ENCODE measurements around the gene MYH9. TPM values are rescaled to one million over a fixed set of nuclear protein-coding genes. Genes with fewer than 3 reads are reported as not detected.

Gene MYH9
- total and polyA plus RNA-seq, 7 experiments from 2014 or later: 95.5 to 900 (median 661) TPM

DNA sequence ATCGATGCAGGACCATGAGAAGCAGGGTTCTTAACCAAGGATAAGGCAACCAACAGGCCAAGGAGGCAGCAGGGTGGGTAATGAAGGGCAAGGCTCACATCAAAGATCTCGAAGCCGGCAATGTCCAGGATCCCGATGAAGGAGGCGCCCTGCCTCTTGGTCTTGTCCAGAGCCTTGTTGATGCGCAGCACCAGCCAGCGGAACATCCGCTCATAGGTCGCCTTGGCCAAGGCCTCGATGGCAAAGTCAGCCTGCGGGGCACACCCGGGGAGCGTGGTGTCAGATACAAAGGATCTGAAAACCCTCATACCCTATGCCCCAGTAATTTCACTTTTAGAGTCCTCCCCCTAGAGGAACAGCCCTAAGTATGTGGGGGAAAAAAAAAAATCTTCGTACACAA is 71.3 kb downstream of the MYH9 start:
- Mint-ChIP-seq H3K27ac (peak overlapping the region in 7 of 9 donors; percentile 26 to 75 (median 46)), H3K27me3 (no peaks in the 10 kb centered on the region), H3K9me3 (no peaks in the 10 kb centered on the region), H3K4me3 (no peak overlapping the region), H3K36me3 (peaks cover 13 to 60% (median 23%) of the 10 kb centered on the region in 5 donors), H3K4me1 (peaks cover 0 to 10% (median 3%) of the 10 kb centered on the region in 7 donors)
- ATAC-seq (no peak), DNase-seq (no peak)
- no peaks in the 10 kb centered on the region for H3K4me1 ChIP-seq (ENCODE audit: control insufficient read depth in 2 of 2, insufficient read depth in 2 of 2, low read length in 2 of 2)
- intact Hi-C loops (cut with micrococcal nuclease): no loop called here
- no peaks in the 10 kb centered on the region for H3K9me3 ChIP-seq (ENCODE audit: control insufficient read depth in 2 of 3, low read length in 3 of 3)
- POLR2A ChIA-PET: interaction anchor here (2.0 kb wide), 1 partner anchor 11 kb away, joined by 7 read pairs; no protein-coding TSS in a partner anchor
- CTCF ChIA-PET: no interaction called here
- no peak overlapping the region for H3K4me3 ChIP-seq (ENCODE audit: low read length)
- H3K27me3 ChIP-seq (ENCODE audit: control insufficient read depth in 2 of 2, insufficient read depth in 2 of 2, low read length in 2 of 2): no peaks in the 10 kb centered on the region
- no peak overlapping the region for H3K27ac ChIP-seq (ENCODE audit: low read depth, low read length)
- peaks cover 67 to 98% (median 73%) of the 10 kb centered on the region in 3 experiments for H3K36me3 ChIP-seq (ENCODE audit: control insufficient read depth in 2 of 3, insufficient read depth in 3 of 3, low read length in 3 of 3)

GRCh38 chr22:36315325-36315724 is 72.4 kb downstream of the MYH9 start:
- POLR2A ChIA-PET: interaction anchor here (0.7 to 2.0 kb wide), 3 partner anchors 12 to 651 kb away, joined by 3 to 7 read pairs (median 4); no protein-coding TSS in a partner anchor
- DNase-seq (no peak), ATAC-seq (no peak)
- peaks cover 13 to 59% (median 23%) of the 10 kb centered on the region in 5 donors for H3K36me3 Mint-ChIP-seq
- Histone ChIP-seq H3K27me3 (ENCODE audit: control insufficient read depth in 2 of 2, insufficient read depth in 2 of 2, low read length in 2 of 2) (no peaks in the 10 kb centered on the region), H3K4me3 (ENCODE audit: low read length) (no peak overlapping the region), H3K4me1 (ENCODE audit: control insufficient read depth in 2 of 2, insufficient read depth in 2 of 2, low read length in 2 of 2) (no peaks in the 10 kb centered on the region), H3K27ac (ENCODE audit: low read depth, low read length) (no peak overlapping the region), H3K36me3 (ENCODE audit: control insufficient read depth in 2 of 3, insufficient read depth in 3 of 3, low read length in 3 of 3) (peaks cover 77 to 98% (median 77%) of the 10 kb centered on the region in 3 experiments), H3K9me3 (ENCODE audit: control insufficient read depth in 2 of 3, low read length in 3 of 3) (no peaks in the 10 kb centered on the region)
- H3K9me3 Mint-ChIP-seq: no peaks in the 10 kb centered on the region
- H3K4me1 Mint-ChIP-seq: peaks cover 0 to 9% (median 3%) of the 10 kb centered on the region in 7 donors
- intact Hi-C loops (cut with micrococcal nuclease): no loop called here
- H3K27me3 Mint-ChIP-seq: no peaks in the 10 kb centered on the region
- H3K4me3 Mint-ChIP-seq: no peak overlapping the region
- H3K27ac Mint-ChIP-seq: peak overlapping the region in 7 of 9 donors; percentile 6 to 82 (median 38)
- CTCF ChIA-PET: interaction anchor here (1.1 to 1.5 kb wide), 2 partner anchors 13 to 76 kb away, joined by 5 to 7 read pairs; partner anchors contain the start of gene APOL2

GRCh38 chr22:36311386-36312085 is 76.2 kb downstream of the MYH9 start:
- Histone ChIP-seq H3K27ac (ENCODE audit: low read depth, low read length) (no peak overlapping the region), H3K4me1 (ENCODE audit: control insufficient read depth in 2 of 2, insufficient read depth in 2 of 2, low read length in 2 of 2) (no peaks in the 10 kb centered on the region), H3K4me3 (ENCODE audit: low read length) (no peak overlapping the region), H3K36me3 (ENCODE audit: control insufficient read depth in 2 of 3, insufficient read depth in 3 of 3, low read length in 3 of 3) (peaks cover 63 to 98% (median 73%) of the 10 kb centered on the region in 3 experiments), H3K9me3 (ENCODE audit: control insufficient read depth in 2 of 3, low read length in 3 of 3) (no peaks in the 10 kb centered on the region), H3K27me3 (ENCODE audit: control insufficient read depth in 2 of 2, insufficient read depth in 2 of 2, low read length in 2 of 2) (no peaks in the 10 kb centered on the region)
- no peaks in the 10 kb centered on the region for H3K9me3 Mint-ChIP-seq
- peak overlapping the region in 1 of 9 donors; percentile 72 for H3K27ac Mint-ChIP-seq
- DNase-seq (no peak), ATAC-seq (no peak)
- no peak overlapping the region for H3K4me3 Mint-ChIP-seq
- H3K4me1 Mint-ChIP-seq: peaks cover 0 to 9% (median 4%) of the 10 kb centered on the region in 7 donors
- H3K27me3 Mint-ChIP-seq: no peaks in the 10 kb centered on the region
- intact Hi-C loops (cut with micrococcal nuclease): no loop called here
- ChIA-PET POLR2A (interaction anchor here (0.7 to 1.7 kb wide), 5 partner anchors 10 to 156 kb away, joined by 3 to 10 read pairs (median 3); no protein-coding TSS in a partner anchor), CTCF (interaction anchor here (1.3 kb wide), 1 partner anchor 10 kb away, joined by 5 read pairs; no protein-coding TSS in a partner anchor)
- H3K36me3 Mint-ChIP-seq: peaks cover 11 to 50% (median 18%) of the 10 kb centered on the region in 5 donors

- H3K4me1 Mint-ChIP-seq: peaks cover 0 to 8% (median 4%) of the 10 kb centered on the region in 7 donors
- DNase-seq: no peak
- peaks cover 10 to 60% (median 19%) of the 10 kb centered on the region in 5 donors for H3K36me3 Mint-ChIP-seq
- H3K36me3 ChIP-seq (ENCODE audit: control insufficient read depth in 2 of 3, insufficient read depth in 3 of 3, low read length in 3 of 3): peaks cover 52 to 100% (median 60%) of the 10 kb centered on the region in 3 experiments
- peaks cover 0 to 2% (median 0%) of the 10 kb centered on the region in 11 donors for H3K9me3 Mint-ChIP-seq
- ATAC-seq: no peak
- H3K27ac ChIP-seq (ENCODE audit: low read depth, low read length): no peak overlapping the region
- no peak overlapping the region for H3K4me3 ChIP-seq (ENCODE audit: low read length)
- H3K27me3 Mint-ChIP-seq: no peaks in the 10 kb centered on the region
- no peaks in the 10 kb centered on the region for H3K9me3 ChIP-seq (ENCODE audit: control insufficient read depth in 2 of 3, low read length in 3 of 3)
- POLR2A ChIA-PET: interaction anchor here (0.6 kb wide), 1 partner anchor 36 kb away, joined by 5 read pairs; no protein-coding TSS in a partner anchor
- H3K4me1 ChIP-seq (ENCODE audit: control insufficient read depth in 2 of 2, insufficient read depth in 2 of 2, low read length in 2 of 2): no peaks in the 10 kb centered on the region
- no peak overlapping the region for H3K4me3 Mint-ChIP-seq
- no peaks in the 10 kb centered on the region for H3K27me3 ChIP-seq (ENCODE audit: control insufficient read depth in 2 of 2, insufficient read depth in 2 of 2, low read length in 2 of 2)
- intact Hi-C loops (cut with micrococcal nuclease): no loop called here
- CTCF ChIA-PET: no interaction called here
- H3K27ac Mint-ChIP-seq: peak overlapping the region in 5 of 9 donors; percentile 10 to 76 (median 25)
Measured at GRCh38 chr22:36308880-36309279, 78.9 kb downstream of the MYH9 start.

- H3K27ac ChIP-seq (ENCODE audit: low read depth, low read length): no peak overlapping the region
Measured at GRCh38 chr22:36306227-36306626, 81.5 kb downstream of the MYH9 start.

DNA sequence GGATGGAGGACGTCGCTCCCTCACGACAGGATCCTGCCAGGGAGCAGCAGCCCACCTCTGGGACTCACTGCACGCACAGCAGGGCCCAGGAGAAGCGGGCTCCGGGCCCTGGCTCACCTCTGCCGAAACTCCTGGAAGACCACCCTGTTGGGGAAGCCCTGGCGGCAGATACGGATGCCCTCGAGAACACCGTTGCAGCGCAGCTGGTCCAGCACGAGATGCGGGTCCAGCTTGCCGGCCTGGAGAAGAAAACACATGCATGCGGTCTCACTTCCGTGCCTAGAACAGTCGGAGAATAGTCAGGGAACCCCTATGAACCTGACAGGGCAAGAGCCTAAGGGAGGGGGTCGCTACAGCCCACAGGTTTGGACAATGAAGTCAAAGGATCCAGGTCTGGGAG is 82.0 kb downstream of the MYH9 start:
- ChIA-PET POLR2A (interaction anchor here (0.6 to 1.5 kb wide), 2 partner anchors 16 to 272 kb away, joined by 4 to 5 read pairs; no protein-coding TSS in a partner anchor), CTCF (interaction anchor here (0.7 kb wide), 1 partner anchor 27 kb away, joined by 3 read pairs; no protein-coding TSS in a partner anchor)
- no peak overlapping the region for H3K4me3 Mint-ChIP-seq
- no peak overlapping the region for H3K27ac ChIP-seq (ENCODE audit: low read depth, low read length)
- no peak for DNase-seq
- H3K4me1 ChIP-seq (ENCODE audit: control insufficient read depth in 2 of 2, insufficient read depth in 2 of 2, low read length in 2 of 2): peaks cover 0 to 3% of the 10 kb centered on the region in 2 donors
- H3K4me3 ChIP-seq (ENCODE audit: low read length): no peak overlapping the region
- H3K27me3 ChIP-seq (ENCODE audit: control insufficient read depth in 2 of 2, insufficient read depth in 2 of 2, low read length in 2 of 2): no peaks in the 10 kb centered on the region
- H3K36me3 ChIP-seq (ENCODE audit: control insufficient read depth in 2 of 3, insufficient read depth in 3 of 3, low read length in 3 of 3): peaks cover 49 to 100% (median 53%) of the 10 kb centered on the region in 3 experiments
- peak overlapping the region in 4 of 9 donors; percentile 38 to 51 (median 46) for H3K27ac Mint-ChIP-seq
- peaks cover 0 to 2% (median 0%) of the 10 kb centered on the region in 11 donors for H3K9me3 Mint-ChIP-seq
- H3K36me3 Mint-ChIP-seq: peaks cover 7 to 60% (median 26%) of the 10 kb centered on the region in 5 donors
- no peaks in the 10 kb centered on the region for H3K27me3 Mint-ChIP-seq
- intact Hi-C loops (cut with micrococcal nuclease): no loop called here
- H3K9me3 ChIP-seq (ENCODE audit: control insufficient read depth in 2 of 3, low read length in 3 of 3): no peaks in the 10 kb centered on the region
- peaks cover 6 to 17% (median 9%) of the 10 kb centered on the region in 7 donors for H3K4me1 Mint-ChIP-seq
- ATAC-seq: no peak

More at GRCh38 chr22:36306227-36306626, 81.5 kb downstream of the MYH9 start:
- no peak for DNase-seq
- Histone ChIP-seq H3K9me3 (ENCODE audit: control insufficient read depth in 2 of 3, low read length in 3 of 3) (no peaks in the 10 kb centered on the region), H3K36me3 (ENCODE audit: control insufficient read depth in 2 of 3, insufficient read depth in 3 of 3, low read length in 3 of 3) (peaks cover 49 to 100% (median 53%) of the 10 kb centered on the region in 3 experiments), H3K27me3 (ENCODE audit: control insufficient read depth in 2 of 2, insufficient read depth in 2 of 2, low read length in 2 of 2) (no peaks in the 10 kb centered on the region), H3K4me1 (ENCODE audit: control insufficient read depth in 2 of 2, insufficient read depth in 2 of 2, low read length in 2 of 2) (peaks cover 0 to 3% of the 10 kb centered on the region in 2 donors), H3K4me3 (ENCODE audit: low read length) (no peak overlapping the region)
- ChIA-PET CTCF (no interaction called here), POLR2A (interaction anchor here (0.6 to 1.6 kb wide), 3 partner anchors 8 to 272 kb away, joined by 4 to 5 read pairs (median 5); no protein-coding TSS in a partner anchor)
- no peaks in the 10 kb centered on the region for H3K27me3 Mint-ChIP-seq
- H3K27ac Mint-ChIP-seq: peak overlapping the region in 1 of 9 donors; percentile 51
- H3K4me3 Mint-ChIP-seq: no peak overlapping the region
- H3K4me1 Mint-ChIP-seq: peaks cover 6 to 16% (median 8%) of the 10 kb centered on the region in 7 donors
- ATAC-seq: no peak
- peaks cover 0 to 2% (median 0%) of the 10 kb centered on the region in 11 donors for H3K9me3 Mint-ChIP-seq
- intact Hi-C loops (cut with micrococcal nuclease): no loop called here
- peaks cover 7 to 56% (median 22%) of the 10 kb centered on the region in 5 donors for H3K36me3 Mint-ChIP-seq
